ENCODE measurements around the gene NYNRIN. TPM values are rescaled to one million over a fixed set of nuclear protein-coding genes. Genes with fewer than 3 reads are reported as not detected.
"Not testable (repeated sequence)": the region's sequence is repeated elsewhere in the genome, so short reads cannot be mapped to it uniquely, and the experiment has no call there.

NYNRIN gene
- total RNA-seq, result 10 to 100 TPM in 2 of 4 donors, 1 to 10 TPM in 2; 9.3 to 12.0 (median 10.5) TPM
- polyA plus RNA-seq, result 5.1 TPM
- long read RNA-seq, donor 1, full-length matches to known transcripts, result 2 of 16 reads
- long read RNA-seq, donor 1, partial matches to known transcripts, result 6 of 16 reads
- long read RNA-seq, donor 1, other reads (novel, unspliced or antisense), result 8 of 16 reads
- long read RNA-seq, donor 2, full-length matches to known transcripts, result 2 of 5 reads
- long read RNA-seq, donor 2, partial matches to known transcripts, result 1 of 5 reads
- long read RNA-seq, donor 2, other reads (novel, unspliced or antisense), result 2 of 5 reads
- long read RNA-seq, donor 3, partial matches to known transcripts, result 0 of 11 reads
- long read RNA-seq, donor 3, other reads (novel, unspliced or antisense), result 11 of 11 reads
- long read RNA-seq, donor 4, full-length matches to known transcripts, result 3 of 10 reads
- long read RNA-seq, donor 4, partial matches to known transcripts, result 5 of 10 reads
- long read RNA-seq, donor 4, other reads (novel, unspliced or antisense), result 2 of 10 reads

DNA sequence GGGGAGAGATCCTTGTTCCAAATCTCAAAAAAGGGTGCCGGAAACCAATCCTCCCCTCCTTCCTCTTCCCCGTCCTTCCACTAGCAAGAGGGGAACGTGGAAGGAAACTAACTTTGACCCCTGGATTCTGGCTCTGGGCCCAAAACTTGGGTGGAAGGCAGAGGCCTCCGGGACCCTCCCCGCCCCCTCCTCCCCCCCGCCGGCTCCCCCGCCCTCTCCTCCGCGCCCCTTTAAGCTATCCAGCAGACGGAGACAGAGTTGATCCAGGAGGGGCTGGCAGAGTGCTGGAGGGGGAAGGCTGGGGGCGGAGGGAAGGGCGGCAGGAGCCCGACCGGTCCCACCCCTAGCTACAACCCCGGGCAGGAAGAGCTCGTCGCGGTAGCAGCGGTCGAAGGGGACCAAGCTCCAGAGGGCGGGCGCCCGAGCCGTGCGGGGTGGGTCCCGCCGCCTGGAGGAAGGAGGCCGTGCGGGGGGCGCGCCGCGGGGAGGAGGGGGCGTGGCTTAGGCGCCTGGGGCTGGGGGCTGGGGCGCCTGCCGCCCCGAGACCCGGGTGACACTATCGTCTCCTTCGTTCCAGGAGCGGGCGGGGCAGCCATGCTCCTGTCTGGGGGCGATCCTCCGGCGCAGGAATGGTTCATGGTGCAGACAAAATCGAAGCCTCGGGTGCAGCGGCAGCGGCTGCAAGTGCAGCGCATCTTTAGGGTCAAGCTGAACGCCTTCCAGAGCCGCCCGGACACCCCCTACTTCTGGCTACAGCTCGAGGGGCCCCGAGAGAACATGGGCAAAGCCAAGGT is at the start of gene NYNRIN:
Gene NYNRIN (plus strand): TSS at position 351 of the 794 bp plus-strand sequence. CDS start 244 bp downstream, at position 595.
- peak; percentile 89 to 93 for ATAC-seq
- peak; percentile 76 to 91 (median 88) for DNase-seq
- intact Hi-C loops (cut with DNase I), result no loop called here
- WGBS, result 2% methylated on average over 56 of the region's 57 CpGs
- peak within 1 kb of the TSS; percentile 91 for H3K4me3 ChIP-seq (ENCODE audit: low read length)
- no peaks in the 10 kb centered on the region for H3K9me3 ChIP-seq (ENCODE audit: control insufficient read depth, low read length)
- H3K27me3 ChIP-seq (ENCODE audit: control insufficient read depth, insufficient read depth), result no peaks in the 10 kb centered on the region
- H3K4me1 ChIP-seq (ENCODE audit: control insufficient read depth, insufficient read depth, low read length), result peaks cover 18% of the 10 kb centered on the region
- H3K27ac ChIP-seq (ENCODE audit: low read length), result peak within 1 kb of the TSS; percentile 68

DNA sequence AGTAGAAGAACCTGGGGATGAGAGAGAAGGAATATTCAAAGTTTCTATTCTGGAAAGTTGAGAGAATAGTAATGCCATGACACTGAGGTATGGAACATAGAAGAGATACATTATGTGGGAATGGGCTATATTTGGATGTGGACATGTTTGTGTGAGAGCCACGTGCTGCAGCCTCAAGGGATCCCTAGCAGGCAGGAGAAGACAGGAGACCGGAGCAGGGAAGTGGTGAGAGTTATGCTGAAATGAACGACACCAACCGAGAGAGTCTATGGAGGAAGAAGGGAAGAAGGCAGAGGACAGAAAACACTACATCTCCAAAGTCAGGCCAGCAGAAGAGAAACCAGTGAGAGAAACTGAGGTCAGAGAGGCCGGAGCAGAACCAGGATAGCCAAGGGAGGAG is 49.1 kb upstream of the NYNRIN start:
- no peak for ATAC-seq
- WGBS, result 60% methylated on average over 5 of the region's 5 CpGs

DNA sequence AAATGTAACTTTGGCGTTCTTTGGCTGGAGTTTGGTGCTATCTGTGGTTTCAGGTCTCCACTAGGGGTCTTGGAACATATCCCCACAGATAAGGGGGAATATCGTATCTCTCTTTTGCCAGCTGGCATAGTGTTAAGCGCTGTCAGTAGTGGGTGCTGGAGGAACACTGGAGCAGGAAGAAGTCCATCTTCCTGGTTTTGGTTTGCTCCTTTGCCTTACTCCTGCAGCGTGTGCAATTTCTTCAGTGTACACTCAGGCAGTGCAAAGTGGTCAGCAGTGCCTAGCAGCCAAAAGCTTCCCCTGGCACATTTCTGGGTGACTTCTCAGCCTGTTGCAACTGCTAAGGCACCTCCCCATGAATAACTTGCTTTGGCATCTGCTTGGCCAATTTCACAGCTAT is 47.3 kb upstream of the NYNRIN start:
- Histone ChIP-seq H3K27me3 (ENCODE audit: control insufficient read depth, insufficient read depth) (no peaks in the 10 kb centered on the region), H3K4me3 (ENCODE audit: low read length) (no peak overlapping the region), H3K27ac (ENCODE audit: low read length) (no peak overlapping the region), H3K9me3 (ENCODE audit: control insufficient read depth, low read length) (no peaks in the 10 kb centered on the region), H3K4me1 (ENCODE audit: control insufficient read depth, insufficient read depth, low read length) (no peaks in the 10 kb centered on the region)
- no peak for DNase-seq
- peak; percentile 58 to 72 for ATAC-seq
- 11% methylated on average over 4 of the region's 4 CpGs for WGBS
- intact Hi-C loops (cut with DNase I), result no loop called here

More for the DNA sequence above, 49.1 kb upstream of the NYNRIN start:
- H3K9me3 ChIP-seq (ENCODE audit: control insufficient read depth, low read length), result no peaks in the 10 kb centered on the region
- H3K27me3 ChIP-seq (ENCODE audit: control insufficient read depth, insufficient read depth), result no peaks in the 10 kb centered on the region
- H3K27ac ChIP-seq (ENCODE audit: low read length), result no peak overlapping the region
- intact Hi-C loops (cut with DNase I), result no loop called here
- H3K4me3 ChIP-seq (ENCODE audit: low read length), result no peak overlapping the region
- H3K4me1 ChIP-seq (ENCODE audit: control insufficient read depth, insufficient read depth, low read length), result no peaks in the 10 kb centered on the region
- DNase-seq, result no peak

DNA sequence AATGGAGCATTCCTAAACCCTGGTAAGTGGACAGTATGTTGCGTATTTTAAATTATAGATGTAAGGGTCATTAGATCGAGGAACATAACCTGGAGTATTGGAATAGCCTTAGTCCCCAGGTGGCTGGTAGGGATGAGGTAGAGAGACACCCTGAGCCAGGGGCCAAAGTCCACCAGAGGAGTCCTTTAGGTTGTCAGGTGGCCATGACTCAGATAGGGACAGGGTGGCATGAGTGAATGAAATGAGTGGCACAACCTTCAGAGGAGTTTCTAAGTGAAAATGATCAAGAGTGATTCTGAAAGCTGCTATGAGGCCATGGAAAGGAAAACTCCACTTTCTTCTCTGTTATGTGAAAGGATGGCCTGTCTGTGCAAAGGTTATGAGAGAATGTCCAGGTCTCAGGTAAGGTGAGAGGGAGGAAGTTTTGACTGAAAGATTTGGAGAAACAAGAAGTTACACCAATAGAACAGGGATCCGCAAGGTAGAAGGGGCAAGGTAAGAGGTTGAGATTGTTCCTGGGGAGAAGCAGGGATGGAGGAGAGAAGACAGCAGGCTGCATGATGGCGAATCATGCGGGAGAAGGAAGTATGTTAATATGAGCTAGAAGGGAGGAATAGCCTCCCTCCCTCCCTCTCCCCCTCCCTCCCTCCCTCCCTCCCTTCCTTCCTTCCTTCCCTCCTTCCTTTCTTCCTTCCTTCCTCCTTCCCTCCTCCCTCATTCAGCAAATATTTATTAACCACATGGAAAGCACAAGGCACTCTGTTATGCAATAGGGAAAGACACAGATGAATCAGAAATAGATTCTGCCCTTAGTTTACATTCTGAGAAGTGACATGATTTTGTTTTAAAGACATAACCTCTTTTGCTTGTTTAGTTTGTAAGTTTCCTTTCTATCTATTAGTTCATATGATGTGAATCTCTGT is 45.0 kb upstream of the NYNRIN start:
- no peak for ATAC-seq

DNA sequence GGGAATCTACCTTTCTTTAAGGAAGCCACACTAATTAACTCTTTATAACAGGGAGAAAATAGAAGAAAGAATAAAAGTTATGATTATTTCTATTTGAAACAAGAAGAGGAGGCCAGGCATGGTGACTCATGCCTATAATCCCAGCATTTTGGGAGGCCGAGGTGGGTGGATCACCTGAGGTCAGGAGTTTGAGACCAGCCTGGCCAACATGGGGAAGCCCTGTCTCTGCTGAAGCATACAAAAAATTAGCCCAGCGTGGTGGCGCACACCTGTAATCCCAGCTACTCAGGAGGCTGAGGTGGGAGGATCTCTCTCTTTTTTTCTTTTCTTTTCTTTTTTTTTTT is 44.3 kb upstream of the NYNRIN start:
- ATAC-seq; H3K27ac ChIP-seq (ENCODE audit: low read length); DNase-seq; H3K4me1 ChIP-seq (ENCODE audit: control insufficient read depth, insufficient read depth, low read length); H3K4me3 ChIP-seq (ENCODE audit: low read length); intact Hi-C loops (cut with DNase I); H3K27me3 ChIP-seq (ENCODE audit: control insufficient read depth, insufficient read depth); H3K9me3 ChIP-seq (ENCODE audit: control insufficient read depth, low read length): not testable (repeated sequence)
- WGBS, result 92% methylated on average over 3 of the region's 3 CpGs

More for the DNA sequence above, 45.0 kb upstream of the NYNRIN start:
- 75% methylated on average over 5 of the region's 5 CpGs for WGBS
- no peaks in the 10 kb centered on the region for H3K4me1 ChIP-seq (ENCODE audit: control insufficient read depth, insufficient read depth, low read length)
- no peak overlapping the region for H3K4me3 ChIP-seq (ENCODE audit: low read length)
- intact Hi-C loops (cut with DNase I), result no loop called here
- H3K27me3 ChIP-seq (ENCODE audit: control insufficient read depth, insufficient read depth), result no peaks in the 10 kb centered on the region
- no peak for DNase-seq
- no peaks in the 10 kb centered on the region for H3K9me3 ChIP-seq (ENCODE audit: control insufficient read depth, low read length)
- no peak overlapping the region for H3K27ac ChIP-seq (ENCODE audit: low read length)

DNA sequence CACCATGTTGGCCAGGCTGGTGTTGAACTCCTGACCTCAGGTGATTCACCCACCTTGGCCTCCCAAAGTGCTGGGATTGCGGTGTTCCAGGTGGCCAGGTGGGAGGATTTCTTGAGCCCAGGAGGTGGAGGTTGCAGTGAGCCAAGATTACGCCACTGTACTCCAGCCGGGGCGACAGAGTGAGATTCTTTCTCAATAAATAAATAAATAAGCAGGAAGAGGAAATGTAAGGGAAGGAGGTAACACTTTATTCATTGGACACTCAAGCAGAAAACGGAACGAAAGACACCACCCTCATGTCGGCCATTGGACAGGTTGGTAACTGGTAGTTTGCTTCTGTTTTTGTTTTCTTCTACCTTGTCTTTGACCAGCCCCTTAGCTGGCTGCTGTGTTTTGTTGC is 43.8 kb upstream of the NYNRIN start:
- Histone ChIP-seq H3K4me1 (ENCODE audit: control insufficient read depth, insufficient read depth, low read length) (no peaks in the 10 kb centered on the region), H3K27me3 (ENCODE audit: control insufficient read depth, insufficient read depth) (no peaks in the 10 kb centered on the region), H3K4me3 (ENCODE audit: low read length) (no peak overlapping the region), H3K9me3 (ENCODE audit: control insufficient read depth, low read length) (no peaks in the 10 kb centered on the region), H3K27ac (ENCODE audit: low read length) (no peak overlapping the region)
- 86% methylated on average over 7 of the region's 7 CpGs for WGBS
- intact Hi-C loops (cut with DNase I), result no loop called here
- DNase-seq (no peak), ATAC-seq (no peak)

DNA sequence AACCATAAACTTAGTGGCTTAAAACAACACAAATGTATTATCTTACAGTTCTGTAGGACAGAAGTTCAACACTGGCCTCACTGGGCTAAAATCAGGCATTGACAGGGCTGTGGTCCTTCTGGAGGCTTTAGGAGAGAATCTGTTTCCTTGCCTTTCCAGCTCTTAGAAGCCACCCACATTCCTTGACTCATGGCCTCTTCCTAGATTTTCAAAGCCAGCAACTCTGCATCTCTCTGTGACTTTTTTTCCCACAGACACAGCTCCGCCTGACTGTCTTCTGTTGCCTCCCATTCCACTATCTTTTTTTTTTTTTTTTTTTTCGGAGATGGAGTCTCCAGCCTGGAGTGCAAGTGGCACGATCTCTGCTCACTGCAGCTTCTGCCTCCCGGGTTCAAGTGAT is 42.6 kb upstream of the NYNRIN start:
- Histone ChIP-seq H3K4me1 (ENCODE audit: control insufficient read depth, insufficient read depth, low read length) (no peaks in the 10 kb centered on the region), H3K27me3 (ENCODE audit: control insufficient read depth, insufficient read depth) (no peaks in the 10 kb centered on the region), H3K9me3 (ENCODE audit: control insufficient read depth, low read length) (no peaks in the 10 kb centered on the region), H3K4me3 (ENCODE audit: low read length) (no peak overlapping the region), H3K27ac (ENCODE audit: low read length) (no peak overlapping the region)
- intact Hi-C loops (cut with DNase I), result no loop called here
- no peak for ATAC-seq
- WGBS, result 85% methylated on average over 4 of the region's 4 CpGs
- no peak for DNase-seq

DNA sequence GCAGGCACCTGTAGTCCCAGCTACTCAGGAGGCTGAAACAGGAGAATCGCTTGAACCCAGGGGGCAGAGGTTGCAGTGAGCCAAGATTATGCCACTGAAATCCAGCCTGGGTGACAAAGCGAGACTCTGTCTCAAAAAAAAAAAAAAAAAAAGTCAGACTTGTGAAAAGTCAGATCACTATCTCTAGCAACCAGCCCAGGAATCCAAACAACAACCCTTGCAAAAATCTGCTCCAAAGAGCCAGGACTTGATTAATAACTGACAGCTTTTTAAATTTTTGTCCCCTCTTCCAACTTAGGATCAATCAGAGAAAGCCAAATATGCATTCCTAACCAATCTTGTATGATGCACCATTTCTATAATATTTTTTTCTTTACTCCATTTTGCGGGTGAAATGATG is 38.5 kb upstream of the NYNRIN start:
- no peak for ATAC-seq
- 96% methylated on average over 3 of the region's 3 CpGs for WGBS
- intact Hi-C loops (cut with DNase I), result loop anchor here in 1 of 4 donors (10.0 kb wide), 1 partner anchor 75 kb away; no protein-coding TSS in a partner anchor
- H3K27ac ChIP-seq (ENCODE audit: low read length), result no peak overlapping the region
- DNase-seq, result no peak
- no peak overlapping the region for H3K4me3 ChIP-seq (ENCODE audit: low read length)
- H3K27me3 ChIP-seq (ENCODE audit: control insufficient read depth, insufficient read depth), result no peaks in the 10 kb centered on the region
- no peaks in the 10 kb centered on the region for H3K9me3 ChIP-seq (ENCODE audit: control insufficient read depth, low read length)
- H3K4me1 ChIP-seq (ENCODE audit: control insufficient read depth, insufficient read depth, low read length), result no peaks in the 10 kb centered on the region

DNA sequence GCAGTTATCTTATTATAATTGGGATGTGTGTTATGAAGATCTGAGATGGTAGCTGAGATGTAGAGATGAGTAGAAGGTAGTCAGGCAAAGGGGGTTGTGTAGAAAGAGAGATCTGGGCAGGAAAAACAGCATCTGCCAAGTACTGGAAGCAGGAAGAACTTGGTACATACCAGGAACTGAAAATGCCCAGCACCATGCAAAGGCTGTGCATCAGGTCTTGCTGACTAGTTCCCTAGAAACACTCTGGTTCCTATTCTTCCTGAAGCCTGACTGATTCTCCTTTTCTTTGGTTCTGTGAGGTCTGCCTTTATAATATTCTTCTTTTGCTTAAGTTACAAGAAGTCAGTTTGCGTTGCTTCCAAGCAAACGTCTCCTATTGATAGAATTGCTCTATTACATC is 37.5 kb upstream of the NYNRIN start:
- no peak for DNase-seq
- no peak overlapping the region for H3K27ac ChIP-seq (ENCODE audit: low read length)
- WGBS, result 68% methylated on average over 2 of the region's 2 CpGs
- intact Hi-C loops (cut with DNase I), result loop anchor here in 1 of 4 donors (10.0 kb wide), 1 partner anchor 73 kb away; no protein-coding TSS in a partner anchor
- no peak overlapping the region for H3K4me3 ChIP-seq (ENCODE audit: low read length)
- no peaks in the 10 kb centered on the region for H3K9me3 ChIP-seq (ENCODE audit: control insufficient read depth, low read length)
- no peaks in the 10 kb centered on the region for H3K4me1 ChIP-seq (ENCODE audit: control insufficient read depth, insufficient read depth, low read length)
- ATAC-seq, result no peak
- no peaks in the 10 kb centered on the region for H3K27me3 ChIP-seq (ENCODE audit: control insufficient read depth, insufficient read depth)

DNA sequence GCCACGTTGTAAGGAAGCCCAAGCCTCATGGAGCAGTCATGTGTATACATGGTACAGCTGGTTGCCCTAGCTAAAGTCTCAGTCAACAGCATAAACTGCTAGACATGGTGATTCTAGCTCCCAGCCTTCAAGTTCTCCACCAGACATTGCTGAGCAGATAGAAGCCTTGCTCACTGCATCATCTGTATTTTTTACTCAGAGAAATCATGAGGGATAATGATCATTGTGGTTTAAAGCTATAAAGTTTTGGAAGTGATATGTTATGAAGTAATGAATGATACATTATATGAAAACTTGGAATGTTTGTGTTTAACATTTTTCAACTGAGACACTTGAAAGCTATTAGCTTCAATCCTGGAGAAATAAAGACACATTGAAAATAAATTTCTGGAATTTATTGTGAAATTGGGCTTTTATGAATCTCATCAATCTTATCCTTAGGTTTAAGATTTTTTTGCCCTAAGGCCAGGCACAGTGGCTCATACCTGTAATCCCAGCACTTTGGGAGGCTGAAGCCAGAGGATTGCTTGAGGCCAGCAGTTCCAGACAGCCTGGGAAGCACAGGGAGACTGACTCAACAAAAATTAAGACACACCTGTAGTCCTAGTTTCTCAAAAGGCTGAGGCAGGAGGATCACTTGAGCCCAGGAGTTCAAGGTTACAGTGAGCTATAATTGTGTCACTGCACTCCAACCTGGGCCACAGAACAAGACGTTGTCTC is 36.4 kb upstream of the NYNRIN start:
- Histone ChIP-seq H3K27me3 (ENCODE audit: control insufficient read depth, insufficient read depth) (no peaks in the 10 kb centered on the region), H3K27ac (ENCODE audit: low read length) (no peak overlapping the region), H3K4me1 (ENCODE audit: control insufficient read depth, insufficient read depth, low read length) (no peaks in the 10 kb centered on the region), H3K4me3 (ENCODE audit: low read length) (no peak overlapping the region), H3K9me3 (ENCODE audit: control insufficient read depth, low read length) (no peaks in the 10 kb centered on the region)
- intact Hi-C loops (cut with DNase I), result loop anchor here in 1 of 4 donors (10.0 kb wide), 1 partner anchor 72 kb away; no protein-coding TSS in a partner anchor
- no peak for DNase-seq
- 49% methylated on average over 2 of the region's 2 CpGs for WGBS
- no peak for ATAC-seq
